ENCODE results near the gene TNS1. TPM values are rescaled to one million over a fixed set of nuclear protein-coding genes. Genes with fewer than 3 reads are reported as not detected.

TNS1 gene
- total RNA-seq, 2 donors from 2014 or later = 0.65 to 0.93 TPM

GRCh38 chr2:217854684-217855420, 147.9 kb downstream of the TNS1 start:
- ATAC-seq (replicated peaks in 1 of 2) = no peak
- no peaks in the 10 kb centered on the region for H3K9me3 Mint-ChIP-seq
- DNase-seq = no peak
- no peaks in the 10 kb centered on the region for H3K36me3 Mint-ChIP-seq (ENCODE audit: insufficient read depth in 2 of 2)
- no peaks in the 10 kb centered on the region for H3K4me1 Mint-ChIP-seq (ENCODE audit: low read depth)
- no peak overlapping the region for H3K4me3 Mint-ChIP-seq
- no peak overlapping the region for H3K27ac Mint-ChIP-seq
- H3K27me3 Mint-ChIP-seq (ENCODE audit: low read depth) = no peaks in the 10 kb centered on the region

GRCh38 chr2:217853961-217854360, 148.8 kb downstream of the TNS1 start:
- Mint-ChIP-seq H3K4me3 (no peak overlapping the region), H3K4me1 (ENCODE audit: low read depth) (no peaks in the 10 kb centered on the region), H3K9me3 (no peaks in the 10 kb centered on the region), H3K36me3 (ENCODE audit: insufficient read depth in 2 of 2) (no peaks in the 10 kb centered on the region), H3K27me3 (ENCODE audit: low read depth) (no peaks in the 10 kb centered on the region), H3K27ac (no peak overlapping the region)
- ATAC-seq (replicated peaks in 1 of 2) (no peak), DNase-seq (no peak)

GRCh38 chr2:217853301-217853881, 149.4 kb downstream of the TNS1 start:
- no peaks in the 10 kb centered on the region for H3K36me3 Mint-ChIP-seq (ENCODE audit: insufficient read depth in 2 of 2)
- H3K27ac Mint-ChIP-seq = no peak overlapping the region
- DNase-seq (no peak), ATAC-seq (replicated peaks in 1 of 2) (no peak)
- H3K27me3 Mint-ChIP-seq (ENCODE audit: low read depth) = no peaks in the 10 kb centered on the region
- H3K4me1 Mint-ChIP-seq (ENCODE audit: low read depth) = no peaks in the 10 kb centered on the region
- no peak overlapping the region for H3K4me3 Mint-ChIP-seq
- no peaks in the 10 kb centered on the region for H3K9me3 Mint-ChIP-seq

- ATAC-seq (replicated peaks in 1 of 2) (no peak), DNase-seq (no peak)
- Mint-ChIP-seq H3K4me3 (no peak overlapping the region), H3K27ac (no peak overlapping the region), H3K36me3 (ENCODE audit: insufficient read depth in 2 of 2) (no peaks in the 10 kb centered on the region), H3K9me3 (no peaks in the 10 kb centered on the region), H3K4me1 (ENCODE audit: low read depth) (no peaks in the 10 kb centered on the region), H3K27me3 (ENCODE audit: low read depth) (no peaks in the 10 kb centered on the region)
These were observed 150.1 kb downstream of the TNS1 start for GRCh38 chr2:217852555-217853211.

- H3K27ac Mint-ChIP-seq = no peak overlapping the region
- ATAC-seq (replicated peaks in 1 of 2) (no peak), DNase-seq (no peak)
- H3K9me3 Mint-ChIP-seq = no peaks in the 10 kb centered on the region
- H3K36me3 Mint-ChIP-seq (ENCODE audit: insufficient read depth in 2 of 2) = no peaks in the 10 kb centered on the region
- H3K4me1 Mint-ChIP-seq (ENCODE audit: low read depth) = no peaks in the 10 kb centered on the region
- no peaks in the 10 kb centered on the region for H3K27me3 Mint-ChIP-seq (ENCODE audit: low read depth)
- H3K4me3 Mint-ChIP-seq = no peak overlapping the region
These were observed 151.4 kb downstream of the TNS1 start for GRCh38 chr2:217851191-217852020.

- Mint-ChIP-seq H3K27ac (no peak overlapping the region), H3K4me3 (no peak overlapping the region), H3K27me3 (ENCODE audit: low read depth) (no peaks in the 10 kb centered on the region), H3K9me3 (no peaks in the 10 kb centered on the region), H3K4me1 (ENCODE audit: low read depth) (no peaks in the 10 kb centered on the region), H3K36me3 (ENCODE audit: insufficient read depth in 2 of 2) (no peaks in the 10 kb centered on the region)
- no peak for ATAC-seq (replicated peaks in 1 of 2)
- DNase-seq = no peak
These were observed 153.4 kb downstream of the TNS1 start for GRCh38 chr2:217849154-217849975.

- no peaks in the 10 kb centered on the region for H3K9me3 Mint-ChIP-seq
- ATAC-seq (replicated peaks in 1 of 2) (no peak), DNase-seq (no peak)
- no peak overlapping the region for H3K27ac Mint-ChIP-seq
- H3K36me3 Mint-ChIP-seq (ENCODE audit: insufficient read depth in 2 of 2) = no peaks in the 10 kb centered on the region
- no peaks in the 10 kb centered on the region for H3K27me3 Mint-ChIP-seq (ENCODE audit: low read depth)
- no peaks in the 10 kb centered on the region for H3K4me1 Mint-ChIP-seq (ENCODE audit: low read depth)
- no peak overlapping the region for H3K4me3 Mint-ChIP-seq
These were observed 154.3 kb downstream of the TNS1 start for GRCh38 chr2:217848351-217848957.

GRCh38 chr2:217847552-217848350, 155.0 kb downstream of the TNS1 start:
- no peak overlapping the region for H3K4me3 Mint-ChIP-seq
- H3K27ac Mint-ChIP-seq = no peak overlapping the region
- no peak for ATAC-seq (replicated peaks in 1 of 2)
- no peak for DNase-seq
- no peaks in the 10 kb centered on the region for H3K27me3 Mint-ChIP-seq (ENCODE audit: low read depth)
- no peaks in the 10 kb centered on the region for H3K4me1 Mint-ChIP-seq (ENCODE audit: low read depth)
- H3K36me3 Mint-ChIP-seq (ENCODE audit: insufficient read depth in 2 of 2) = no peaks in the 10 kb centered on the region
- H3K9me3 Mint-ChIP-seq = no peaks in the 10 kb centered on the region

- H3K27ac Mint-ChIP-seq = no peak overlapping the region
- no peak overlapping the region for H3K4me3 Mint-ChIP-seq
- no peaks in the 10 kb centered on the region for H3K9me3 Mint-ChIP-seq
- H3K4me1 Mint-ChIP-seq (ENCODE audit: low read depth) = no peaks in the 10 kb centered on the region
- no peaks in the 10 kb centered on the region for H3K36me3 Mint-ChIP-seq (ENCODE audit: insufficient read depth in 2 of 2)
- DNase-seq (no peak), ATAC-seq (replicated peaks in 1 of 2) (no peak)
- no peaks in the 10 kb centered on the region for H3K27me3 Mint-ChIP-seq (ENCODE audit: low read depth)
These were observed 155.7 kb downstream of the TNS1 start for GRCh38 chr2:217847115-217847514.

GRCh38 chr2:217846321-217846743, 156.5 kb downstream of the TNS1 start:
- Mint-ChIP-seq H3K4me3 (no peak overlapping the region), H3K27me3 (ENCODE audit: low read depth) (no peaks in the 10 kb centered on the region), H3K27ac (no peak overlapping the region), H3K36me3 (ENCODE audit: insufficient read depth in 2 of 2) (no peaks in the 10 kb centered on the region), H3K4me1 (ENCODE audit: low read depth) (no peaks in the 10 kb centered on the region), H3K9me3 (no peaks in the 10 kb centered on the region)
- DNase-seq (no peak), ATAC-seq (replicated peaks in 1 of 2) (no peak)

GRCh38 chr2:217845301-217845700, 157.5 kb downstream of the TNS1 start:
- H3K4me3 Mint-ChIP-seq = no peak overlapping the region
- DNase-seq (no peak), ATAC-seq (replicated peaks in 1 of 2) (no peak)
- H3K27me3 Mint-ChIP-seq (ENCODE audit: low read depth) = no peaks in the 10 kb centered on the region
- H3K9me3 Mint-ChIP-seq = no peaks in the 10 kb centered on the region
- no peaks in the 10 kb centered on the region for H3K36me3 Mint-ChIP-seq (ENCODE audit: insufficient read depth in 2 of 2)
- H3K4me1 Mint-ChIP-seq (ENCODE audit: low read depth) = no peaks in the 10 kb centered on the region
- no peak overlapping the region for H3K27ac Mint-ChIP-seq
